ENCODE data around the gene FTCDNL1. TPM values are rescaled to one million over a fixed set of nuclear protein-coding genes. Genes with fewer than 3 reads are reported as not detected.

FTCDNL1 gene
- total and polyA plus RNA-seq, 2 of the 13 experiments (the other 11 are each of a cell fraction or from before 2014, with no cell fraction given), result 0.98 to 1.4 TPM

DNA sequence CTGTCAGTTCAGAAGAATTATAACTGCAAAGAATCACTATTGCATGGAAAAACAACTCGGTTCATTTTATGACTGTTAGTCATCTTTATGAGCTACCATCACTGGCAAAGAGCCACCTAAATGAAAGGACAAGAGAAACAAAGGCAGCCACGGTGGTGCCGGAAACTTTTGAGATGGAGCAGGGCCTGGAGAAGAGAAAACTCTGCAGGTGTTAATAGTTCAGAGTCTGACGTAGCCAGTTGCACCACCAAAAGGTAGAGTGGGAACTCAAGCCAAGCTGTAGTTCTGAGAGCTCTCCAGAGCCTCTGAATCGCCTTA is 110.9 kb downstream of the FTCDNL1 start:
- ATAC-seq, result 0 out of 3 replicates have a peak, but pooled peaks have one; percentile 12
- in situ Hi-C loops (cut with HindIII; ENCODE audit: extremely low pct_ligation_motif_present, low pct_unique_long_range_greater_than_20kb), result loop anchor here (5.0 kb wide), 1 partner anchor 38 kb away; no protein-coding TSS in a partner anchor

More for the DNA sequence above, 110.9 kb downstream of the FTCDNL1 start:
- ChIA-PET CTCF (ENCODE audit: low intra/inter-chr PET ratio, low total read pairs) (interaction anchor here (0.7 to 5.8 kb wide), 3 partner anchors 34 to 1425 kb away, joined by 4 to 111 read pairs (median 5); no protein-coding TSS in a partner anchor), POLR2A (no interaction called here)
- Histone ChIP-seq H3K27ac (ENCODE audit: extremely low read length, insufficient read depth, low read length) (no peak overlapping the region), H3K4me1 (ENCODE audit: insufficient read depth, low read length) (peaks cover 46% of the 10 kb centered on the region), H3K9ac (ENCODE audit: insufficient read depth, low read depth, low read length) (no peak overlapping the region), H3K4me2 (ENCODE audit: low read depth, low read length) (peak overlapping the region; percentile 54), H3K9me3 (ENCODE audit: low read length) (no peaks in the 10 kb centered on the region), H3K79me2 (ENCODE audit: insufficient read depth, low read length) (no peaks in the 10 kb centered on the region), H2AFZ (ENCODE audit: low read length) (no peak overlapping the region), H4K20me1 (ENCODE audit: insufficient read depth, low read length) (no peaks in the 10 kb centered on the region), H3K36me3 (replicated peaks in 1 of 2; ENCODE audit: control insufficient read depth in 1 of 2, insufficient read depth in 2 of 2, low read length in 2 of 2) (no peaks in the 10 kb centered on the region), H3K4me3 (replicated peaks in 1 of 3; ENCODE audit: insufficient read depth in 1 of 3, low read depth in 2 of 3, low read length in 3 of 3) (0 out of 6 replicates have a peak overlapping the region, but pooled peaks of 1 of the 3 experiments have one; percentile 25), H3K27me3 (ENCODE audit: control insufficient read depth in 1 of 2, insufficient read depth in 2 of 2, low read length in 2 of 2) (no peaks in the 10 kb centered on the region; a peak in 2 of 5 replicates)
- BruUV-seq (replicated peaks), result no TSS peak
- no peak for TF ChIP-seq ZNF619 (CRISPR knock-in tag; IDR thresholded peaks at IDR 0.05)
- no peak for TF ChIP-seq ELF4 (CRISPR knock-in tag; IDR thresholded peaks at IDR 0.05; ENCODE audit: borderline replicate concordance)
- TF ChIP-seq, protein P1, sequence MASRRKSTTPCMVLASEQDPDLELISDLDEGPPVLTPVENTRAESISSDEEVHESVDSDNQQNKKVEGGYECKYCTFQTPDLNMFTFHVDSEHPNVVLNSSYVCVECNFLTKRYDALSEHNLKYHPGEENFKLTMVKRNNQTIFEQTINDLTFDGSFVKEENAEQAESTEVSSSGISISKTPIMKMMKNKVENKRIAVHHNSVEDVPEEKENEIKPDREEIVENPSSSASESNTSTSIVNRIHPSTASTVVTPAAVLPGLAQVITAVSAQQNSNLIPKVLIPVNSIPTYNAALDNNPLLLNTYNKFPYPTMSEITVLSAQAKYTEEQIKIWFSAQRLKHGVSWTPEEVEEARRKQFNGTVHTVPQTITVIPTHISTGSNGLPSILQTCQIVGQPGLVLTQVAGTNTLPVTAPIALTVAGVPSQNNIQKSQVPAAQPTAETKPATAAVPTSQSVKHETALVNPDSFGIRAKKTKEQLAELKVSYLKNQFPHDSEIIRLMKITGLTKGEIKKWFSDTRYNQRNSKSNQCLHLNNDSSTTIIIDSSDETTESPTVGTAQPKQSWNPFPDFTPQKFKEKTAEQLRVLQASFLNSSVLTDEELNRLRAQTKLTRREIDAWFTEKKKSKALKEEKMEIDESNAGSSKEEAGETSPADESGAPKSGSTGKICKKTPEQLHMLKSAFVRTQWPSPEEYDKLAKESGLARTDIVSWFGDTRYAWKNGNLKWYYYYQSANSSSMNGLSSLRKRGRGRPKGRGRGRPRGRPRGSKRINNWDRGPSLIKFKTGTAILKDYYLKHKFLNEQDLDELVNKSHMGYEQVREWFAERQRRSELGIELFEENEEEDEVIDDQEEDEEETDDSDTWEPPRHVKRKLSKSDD (CRISPR knock-in tag; IDR thresholded peaks at IDR 0.05; ENCODE audit: low read depth), result no peak
- no peak for TF ChIP-seq ISL2 (CRISPR knock-in tag; IDR thresholded peaks at IDR 0.05)
- TF ChIP-seq, protein P2, sequence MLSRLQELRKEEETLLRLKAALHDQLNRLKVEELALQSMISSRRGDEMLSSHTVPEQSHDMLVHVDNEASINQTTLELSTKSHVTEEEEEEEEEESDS (CRISPR knock-in tag; IDR thresholded peaks at IDR 0.05; ENCODE audit: borderline replicate concordance), result no peak
- TF ChIP-seq ZNF589 (CRISPR knock-in tag; conservative IDR thresholded peaks at IDR 0.05), result no peak
- TF ChIP-seq ZFAT (CRISPR knock-in tag; conservative IDR thresholded peaks at IDR 0.05), result no peak
- no peak for TF ChIP-seq ESRRA (CRISPR knock-in tag; IDR thresholded peaks at IDR 0.05; ENCODE audit: low read depth)
- TF ChIP-seq JUNB (CRISPR knock-in tag; IDR thresholded peaks at IDR 0.05; ENCODE audit: borderline replicate concordance), result no peak
- TF ChIP-seq BCL3 (CRISPR knock-in tag; IDR thresholded peaks at IDR 0.05), result no peak
- no peak for TF ChIP-seq PLRG1 (conservative IDR thresholded peaks at IDR 0.05)
- intact Hi-C loops (cut with micrococcal nuclease; ENCODE audit: unreplicated experiment), result loop anchor here (1.0 kb wide), 1 partner anchor 121 kb away; no protein-coding TSS in a partner anchor
- 29% methylated on average over 5 of the region's 5 CpGs for WGBS (ENCODE audit: low lambda C conversion rate)
- DNase-seq (ENCODE audit: low spot score), result no peak
- no peak for FAIRE-seq
